DND-41 (cell line): ENCODE data around the gene CD3E.

Experiments
- EZH2 ChIP-seq: IDR thresholded peaks from 3 replicates; pipeline ENCODE4 v1.6.1; 2012; ENCODE audit warnings: borderline replicate concordance, low read depth, mild to moderate bottlenecking, moderate library complexity, low read length, inconsistent platforms; ENCODE audit not compliant: severe bottlenecking
- TF ChIP-seq, protein P1 (sequence below): IDR thresholded peaks from 2 replicates; pipeline ENCODE4 v1.5.1; 2012; ENCODE audit warnings: borderline replicate concordance, low read length, moderate library complexity, mild to moderate bottlenecking; ENCODE audit not compliant: poor library complexity, severe bottlenecking; ENCODE audit errors: extremely low read depth

- TF ChIP-seq, protein P1, sequence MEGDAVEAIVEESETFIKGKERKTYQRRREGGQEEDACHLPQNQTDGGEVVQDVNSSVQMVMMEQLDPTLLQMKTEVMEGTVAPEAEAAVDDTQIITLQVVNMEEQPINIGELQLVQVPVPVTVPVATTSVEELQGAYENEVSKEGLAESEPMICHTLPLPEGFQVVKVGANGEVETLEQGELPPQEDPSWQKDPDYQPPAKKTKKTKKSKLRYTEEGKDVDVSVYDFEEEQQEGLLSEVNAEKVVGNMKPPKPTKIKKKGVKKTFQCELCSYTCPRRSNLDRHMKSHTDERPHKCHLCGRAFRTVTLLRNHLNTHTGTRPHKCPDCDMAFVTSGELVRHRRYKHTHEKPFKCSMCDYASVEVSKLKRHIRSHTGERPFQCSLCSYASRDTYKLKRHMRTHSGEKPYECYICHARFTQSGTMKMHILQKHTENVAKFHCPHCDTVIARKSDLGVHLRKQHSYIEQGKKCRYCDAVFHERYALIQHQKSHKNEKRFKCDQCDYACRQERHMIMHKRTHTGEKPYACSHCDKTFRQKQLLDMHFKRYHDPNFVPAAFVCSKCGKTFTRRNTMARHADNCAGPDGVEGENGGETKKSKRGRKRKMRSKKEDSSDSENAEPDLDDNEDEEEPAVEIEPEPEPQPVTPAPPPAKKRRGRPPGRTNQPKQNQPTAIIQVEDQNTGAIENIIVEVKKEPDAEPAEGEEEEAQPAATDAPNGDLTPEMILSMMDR: no peak
- TF ChIP-seq EZH2: no peak
These were observed 21.4 kb upstream of the CD3E start for GRCh38 chr11:118283037-118283636.
